ENCODE measurements around the gene TMEM223.
"Not testable (repeated sequence)": the region's sequence is repeated elsewhere in the genome, so short reads cannot be mapped to it uniquely, and the experiment has no call there.

The TMEM223 gene

DNA sequence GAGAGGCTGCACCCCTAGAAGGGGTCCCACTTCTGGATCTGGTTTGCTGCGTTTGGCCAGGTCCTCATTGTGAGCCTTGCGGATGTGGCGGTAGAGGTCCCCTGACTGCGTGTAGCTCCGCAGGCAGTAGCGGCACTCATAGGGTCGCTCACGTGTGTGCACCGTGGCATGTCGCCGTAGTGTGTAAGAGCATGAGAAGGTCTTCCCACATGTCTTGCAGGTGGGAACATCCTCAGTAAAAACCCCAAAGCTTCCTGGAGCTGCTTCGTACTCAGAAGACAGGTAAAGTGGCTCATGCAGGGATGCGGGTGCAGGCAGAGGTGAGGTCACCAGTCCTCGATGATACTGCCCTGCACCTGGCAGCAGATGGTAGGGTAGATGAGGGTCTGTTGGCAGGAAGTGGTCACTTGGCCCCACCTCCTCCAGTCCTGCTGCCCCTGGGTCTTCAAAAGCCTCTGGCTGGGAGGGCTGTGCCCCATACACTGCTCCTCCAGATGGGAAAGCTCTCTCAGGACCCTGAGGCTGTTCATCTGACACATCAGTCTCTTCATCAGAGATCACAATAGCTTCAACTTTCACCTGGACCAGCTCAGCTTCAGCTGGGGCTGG lies 39.5 kb downstream of the TMEM223 start:
- DNase-seq = no peak

DNA sequence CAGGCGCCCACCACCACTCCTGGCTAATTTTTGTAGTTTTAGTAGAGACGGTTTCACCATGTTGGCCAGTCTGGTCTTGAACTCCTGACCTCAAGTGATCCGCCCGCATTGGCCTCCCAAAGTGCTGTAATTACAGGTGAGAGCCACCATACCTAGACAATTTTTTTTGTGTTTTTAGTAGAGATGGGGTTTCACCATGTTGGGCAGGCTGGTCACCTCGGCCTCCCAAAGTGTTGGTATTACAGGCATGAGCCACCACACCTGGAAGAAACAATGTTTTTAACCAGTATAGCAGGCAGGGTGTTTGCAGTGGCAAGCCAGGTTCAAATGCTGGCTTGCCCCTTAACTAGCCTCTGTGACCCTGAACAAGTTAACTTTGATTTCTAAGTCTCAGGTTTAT lies 41.9 kb downstream of the TMEM223 start:
- not testable (repeated sequence) for DNase-seq

DNA sequence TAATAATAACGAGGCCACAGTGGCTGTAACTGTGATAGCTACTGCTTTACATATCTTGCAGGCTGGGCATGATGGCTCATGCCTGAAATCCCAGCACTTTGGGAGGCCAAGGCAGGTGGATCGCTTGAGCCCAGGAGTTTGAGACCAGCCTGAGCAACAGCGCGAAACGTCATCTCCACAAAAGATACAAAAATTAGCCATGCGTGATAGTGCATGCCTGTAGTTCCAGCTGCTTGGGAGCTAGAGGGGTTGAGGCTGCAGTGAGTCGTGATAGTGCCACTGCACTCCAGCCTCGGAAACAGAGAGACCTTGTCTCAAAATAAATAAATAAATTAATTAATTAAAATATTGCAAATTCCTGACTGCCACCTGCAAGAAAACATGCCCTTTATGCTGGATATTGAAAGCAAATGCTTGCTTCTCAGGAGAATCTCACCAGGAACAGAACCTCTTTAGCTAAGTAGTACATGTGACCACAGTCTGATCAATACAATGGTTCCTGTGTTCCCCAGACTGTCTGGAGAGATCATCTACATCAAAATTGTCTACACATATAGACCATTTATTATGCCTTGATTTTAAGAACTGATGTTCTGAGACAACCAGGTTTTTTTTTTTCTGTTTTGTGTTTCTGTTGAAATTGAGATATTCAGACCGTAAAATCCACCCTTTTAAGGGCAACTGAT lies 44.2 kb downstream of the TMEM223 start:
- DNase-seq = no peak
